Activated CD8-positive, alpha-beta T cell treated with anti-CD3 and anti-CD28 coated beads for 36 hours (primary cell): Measurements from ENCODE around the gene DCAF11. TPM values are rescaled to one million over a fixed set of nuclear protein-coding genes. Genes with fewer than 3 reads are reported as not detected.

Experiments
- ATAC-seq: fragments of 200-7000 bp; cut with Tn5 transposase; one replicate; pipeline ENCODE4 v1.10.0; 2021; ENCODE audit warnings: mild to moderate bottlenecking, moderate library complexity
- CTCF ChIA-PET: fragments of 350-600 bp; sonication (Branson Sonifier 250); formaldehyde crosslinking; loops from one replicate; lab custom pipeline; 2021; ENCODE audit warnings: antibody characterized with exemption; lab: Charles Lee
- POLR2A ChIA-PET: fragments of 350-600 bp; sonication (Branson Sonifier 250); formaldehyde crosslinking; loops from one replicate; lab custom pipeline; 2021; ENCODE audit warnings: antibody characterized with exemption; lab: Charles Lee
- DNase-seq: peaks from one replicate; pipeline ENCODE4 v3.0.0-alpha.2; 2020
- H3K27ac Mint-ChIP-seq: one replicate; pipeline ENCODE4 v1.8.0; 2021; ENCODE audit warnings: mild to moderate bottlenecking, mixed read lengths
- H3K27me3 Mint-ChIP-seq: one replicate; pipeline ENCODE4 v1.8.0; 2021; ENCODE audit warnings: mixed read lengths
- H3K36me3 Mint-ChIP-seq: one replicate; pipeline ENCODE4 v1.8.0; 2021; ENCODE audit warnings: low read depth, mixed read lengths
- H3K4me1 Mint-ChIP-seq: one replicate; pipeline ENCODE4 v1.8.0; 2021; ENCODE audit warnings: low read depth, mixed read lengths
- H3K4me3 Mint-ChIP-seq: one replicate; pipeline ENCODE4 v1.8.0; 2021; ENCODE audit warnings: mild to moderate bottlenecking, moderate library complexity, mixed read lengths
- H3K9me3 Mint-ChIP-seq: one replicate; pipeline ENCODE4 v1.8.0; 2021; ENCODE audit warnings: mixed read lengths
- CTCF ChIP-seq: fragments of 200-600 bp; IDR thresholded peaks from one replicate; pipeline ENCODE4 v1.8.0; 2022; ENCODE audit warnings: antibody characterized with exemption, mild to moderate bottlenecking
- intact Hi-C: fragments of 100-400 bp; cut with micrococcal nuclease; formaldehyde crosslinking; loops from one replicate; pipeline ENCODE4 v1.10.0; 2022
- total RNA-seq, 2 experiments: library from RNA; stranded (reverse); gene quantifications; one replicate each; pipeline ENCODE4 v1.2.3, GENCODE V29; 2021

Gene DCAF11
- total RNA-seq, 2 experiments from 2014 or later, result 59.9 to 63.9 TPM

GRCh38 chr14:24108336-24108874, 6.2 kb upstream of the DCAF11 start:
- ChIA-PET POLR2A (interaction anchor here (0.7 to 9.1 kb wide), 10 partner anchors 13 to 120 kb away, joined by 3 to 80 read pairs (median 4); partner anchors contain the start of genes DHRS4L2, IRF9, PCK2 and PSME1), CTCF (interaction anchor here (0.7 to 10.8 kb wide), 40 partner anchors 8 to 319 kb away, joined by 3 to 218 read pairs (median 5); partner anchors contain the start of genes CARMIL3, CHMP4A, CIDEB and CPNE6)
- no peak for TF ChIP-seq CTCF
- intact Hi-C loops, result loop anchor here (2.0 kb wide), 1 partner anchor 56 kb away; the partner anchor contains the start of gene CARMIL3
- H3K27ac Mint-ChIP-seq, result peak overlapping the region; percentile 99
- H3K4me1 Mint-ChIP-seq, result peaks cover 20% of the 10 kb centered on the region
- DNase-seq (no peak), ATAC-seq (peak; percentile 31)
- no peaks in the 10 kb centered on the region for H3K9me3 Mint-ChIP-seq
- H3K27me3 Mint-ChIP-seq, result no peaks in the 10 kb centered on the region
- peak overlapping the region; percentile 60 for H3K4me3 Mint-ChIP-seq
- peaks cover 18% of the 10 kb centered on the region for H3K36me3 Mint-ChIP-seq

- Mint-ChIP-seq H3K4me1 (peaks cover 20% of the 10 kb centered on the region), H3K27me3 (no peaks in the 10 kb centered on the region), H3K9me3 (no peaks in the 10 kb centered on the region), H3K36me3 (peaks cover 4% of the 10 kb centered on the region), H3K27ac (peak overlapping the region; percentile 68), H3K4me3 (no peak overlapping the region)
- intact Hi-C loops, result no loop called here
- no peak for TF ChIP-seq CTCF
- no peak for DNase-seq
- ChIA-PET POLR2A (interaction anchor here (0.8 to 9.1 kb wide), 6 partner anchors 15 to 53 kb away, joined by 3 to 80 read pairs (median 6); partner anchors contain the start of genes EMC9 and PCK2), CTCF (interaction anchor here (0.8 to 10.8 kb wide), 12 partner anchors 15 to 79 kb away, joined by 3 to 218 read pairs (median 7); partner anchors contain the start of genes CARMIL3, EMC9, IPO4 and IRF9)
- ATAC-seq, result no peak
These were observed 4.5 kb upstream of the DCAF11 start for GRCh38 chr14:24110060-24110459.

GRCh38 chr14:24110523-24110922, 4.1 kb upstream of the DCAF11 start:
- H3K4me1 Mint-ChIP-seq, result peaks cover 23% of the 10 kb centered on the region
- no peaks in the 10 kb centered on the region for H3K9me3 Mint-ChIP-seq
- ATAC-seq (no peak), DNase-seq (no peak)
- H3K27ac Mint-ChIP-seq, result no peak overlapping the region
- H3K36me3 Mint-ChIP-seq, result peaks cover 4% of the 10 kb centered on the region
- no peak overlapping the region for H3K4me3 Mint-ChIP-seq
- POLR2A ChIA-PET, result interaction anchor here (1.3 to 9.1 kb wide), 5 partner anchors 15 to 54 kb away, joined by 5 to 80 read pairs (median 6); partner anchors contain the start of genes EMC9 and PCK2
- no peaks in the 10 kb centered on the region for H3K27me3 Mint-ChIP-seq
- CTCF ChIA-PET, result interaction anchor here (0.9 to 10.8 kb wide), 10 partner anchors 16 to 78 kb away, joined by 3 to 218 read pairs (median 12); partner anchors contain the start of genes CARMIL3, EMC9, IPO4 and IRF9
- intact Hi-C loops, result no loop called here
- no peak for TF ChIP-seq CTCF

GRCh38 chr14:24113379-24113800, 1.2 kb upstream of the DCAF11 start:
- DNase-seq (no peak), ATAC-seq (no peak)
- peak overlapping the region; percentile 99 for H3K27ac Mint-ChIP-seq

More at GRCh38 chr14:24113379-24113800, 1.2 kb upstream of the DCAF11 start:
- H3K4me1 Mint-ChIP-seq, result peaks cover 28% of the 10 kb centered on the region
- intact Hi-C loops, result no loop called here
- TF ChIP-seq CTCF, result no peak
- no peaks in the 10 kb centered on the region for H3K9me3 Mint-ChIP-seq
- POLR2A ChIA-PET, result interaction anchor here (0.9 to 7.0 kb wide), 17 partner anchors 9 to 125 kb away, joined by 3 to 62 read pairs (median 11); partner anchors contain the start of genes DHRS4L2, EMC9, FITM1 and GMPR2
- H3K36me3 Mint-ChIP-seq, result peaks cover 18% of the 10 kb centered on the region
- H3K4me3 Mint-ChIP-seq, result peak overlapping the region; percentile 98
- H3K27me3 Mint-ChIP-seq, result no peaks in the 10 kb centered on the region
- CTCF ChIA-PET, result interaction anchor here (1.2 to 6.0 kb wide), 11 partner anchors 18 to 481 kb away, joined by 4 to 37 read pairs (median 9); partner anchors contain the start of genes EMC9, FITM1, IRF9 and PCK2
